ENCODE measurements around the gene CD44.
A peak's percentile ranks its signal among the peaks of the same experiment; 100 is the strongest.
"Not testable (repeated sequence)": the region's sequence is repeated elsewhere in the genome, so short reads cannot be mapped to it uniquely, and the experiment has no call there.

The CD44 gene

DNA sequence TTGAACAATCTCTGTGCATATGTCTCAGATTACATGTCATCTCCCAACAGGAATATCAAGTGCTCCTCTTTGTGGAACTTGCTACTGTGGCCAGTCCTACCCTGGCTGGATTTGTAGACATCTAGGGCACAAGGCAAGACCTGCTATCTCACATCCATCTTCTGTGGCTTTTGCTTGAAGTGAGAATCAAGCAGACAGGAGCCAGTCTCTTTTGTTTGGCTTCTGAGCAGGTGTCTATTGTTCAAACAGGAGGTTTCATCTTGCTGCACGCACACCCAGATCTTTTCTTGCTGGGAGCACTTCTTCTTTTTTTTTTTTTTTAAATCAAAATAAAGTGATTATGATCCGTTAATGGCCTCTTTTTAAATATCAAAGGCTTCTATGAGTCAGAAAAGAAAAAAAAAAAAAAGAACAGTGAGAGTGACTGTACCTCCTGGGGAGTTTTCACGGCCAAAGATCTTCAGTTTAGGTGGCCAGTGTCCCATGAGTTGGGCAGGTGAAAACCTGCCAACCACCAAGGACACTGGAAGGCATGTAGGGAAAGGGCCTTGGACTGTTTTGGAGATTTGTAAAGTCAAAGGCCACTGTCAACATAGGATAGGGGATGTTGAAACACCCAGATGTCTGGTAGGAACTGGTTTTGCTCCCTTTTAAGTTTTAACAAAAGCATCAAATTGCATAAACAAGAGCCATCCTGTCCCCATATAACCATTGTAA is 78.1 kb downstream of the CD44 start:
- no peak for DNase-seq

DNA sequence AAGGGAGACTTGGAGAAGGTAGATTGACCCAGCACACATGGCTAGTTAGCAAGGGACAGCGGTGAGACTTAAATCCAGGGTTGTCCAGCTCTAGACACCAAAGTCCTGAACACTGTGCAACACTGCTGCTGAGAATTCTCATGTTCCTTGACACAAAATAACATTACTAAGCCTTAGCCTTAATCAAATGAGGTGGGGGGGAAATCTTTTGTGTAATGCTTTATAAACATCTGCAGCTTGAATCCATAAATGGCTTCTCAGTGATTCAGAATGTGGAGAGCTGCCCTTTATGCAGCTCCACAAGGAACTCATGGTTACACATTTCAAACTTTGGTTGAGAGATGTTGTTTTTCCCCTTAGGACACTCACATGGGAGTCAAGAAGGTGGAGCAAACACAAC is 80.0 kb downstream of the CD44 start:
- no peak for DNase-seq

DNA sequence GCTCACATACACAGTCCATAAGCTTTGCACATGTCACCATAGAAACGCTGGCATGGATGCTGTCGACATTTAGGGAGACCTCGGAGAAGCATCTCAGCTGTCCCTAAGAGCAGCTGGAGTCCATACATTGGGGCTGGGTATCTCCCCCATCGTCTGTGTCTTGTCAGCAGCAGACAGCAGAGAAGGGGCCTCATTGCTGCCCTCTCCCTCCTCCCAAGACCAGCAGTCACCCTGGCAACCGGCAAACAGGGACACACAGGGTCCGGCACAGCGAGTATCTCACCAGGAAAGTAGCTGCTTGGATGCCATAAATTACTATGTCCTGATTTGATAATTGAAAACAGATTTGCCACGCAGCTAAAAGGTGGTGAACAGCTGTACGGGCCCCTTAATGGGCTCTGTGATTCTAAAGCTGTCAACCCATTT is 84.4 kb downstream of the CD44 start:
- peak; percentile 57 for DNase-seq

GRCh38 chr11:35223991-35224390 is 85.0 kb downstream of the CD44 start:
- no peak for DNase-seq

GRCh38 chr11:35225946-35226520 is 87.1 kb downstream of the CD44 start:
- DNase-seq: no peak

- DNase-seq: not testable (repeated sequence)
These were observed 87.8 kb downstream of the CD44 start for GRCh38 chr11:35226756-35227155.

DNA sequence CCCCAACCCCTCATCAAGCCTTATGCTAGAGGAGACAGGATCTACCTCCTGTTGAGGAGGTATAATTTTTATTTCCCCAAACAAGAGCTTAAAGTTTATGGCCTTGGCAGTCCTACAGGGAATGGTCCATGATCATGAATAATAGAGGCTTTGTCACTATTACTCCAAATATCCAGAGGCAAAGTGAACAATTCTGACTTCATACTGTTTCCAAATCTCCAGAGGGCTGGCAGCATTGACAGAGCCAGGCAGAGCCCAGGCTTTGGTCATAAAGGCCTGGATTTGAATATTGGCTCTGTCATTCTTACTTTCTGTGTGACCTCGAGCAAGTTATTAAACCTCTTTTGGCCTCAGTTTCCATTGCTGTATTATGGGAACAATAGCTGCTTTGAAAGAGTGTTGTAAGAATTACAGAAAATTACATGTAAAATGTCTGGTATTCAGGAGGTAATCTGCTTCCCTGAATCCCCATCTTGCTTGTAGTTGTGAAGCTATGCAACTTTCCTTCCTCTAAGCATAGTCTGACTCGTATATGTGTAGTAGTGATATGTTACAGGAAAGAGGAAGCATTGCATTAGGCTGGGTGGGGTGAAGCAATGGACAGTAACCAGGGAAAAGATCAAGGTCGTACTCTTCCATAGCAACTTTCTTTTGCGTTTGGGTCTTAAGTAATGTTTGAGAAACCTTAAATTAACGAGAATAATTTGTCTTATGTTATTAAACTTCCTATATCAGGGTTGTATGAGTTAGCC is 88.8 kb downstream of the CD44 start:
- DNase-seq: no peak

DNA sequence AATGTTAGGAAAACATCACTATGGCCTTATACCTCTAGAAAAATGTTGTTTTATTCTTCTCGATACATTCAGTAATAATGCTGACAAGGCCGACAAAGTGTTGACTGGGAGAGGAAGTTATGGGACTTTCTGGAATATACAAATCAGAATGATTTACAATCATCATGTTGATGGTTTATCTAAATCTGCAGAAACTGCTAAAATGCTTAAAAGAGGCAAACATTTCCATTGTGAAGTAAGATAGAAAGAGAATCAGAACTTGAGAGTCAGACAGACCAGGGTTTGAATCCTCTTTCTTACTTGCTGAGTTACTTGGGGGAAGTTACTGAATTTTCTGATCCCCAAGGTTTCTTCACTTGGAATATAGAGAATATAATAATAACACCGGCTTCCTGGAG is 89.4 kb downstream of the CD44 start:
- DNase-seq: no peak

GRCh38 chr11:35230388-35230787 is 91.4 kb downstream of the CD44 start:
- no peak for DNase-seq

DNA sequence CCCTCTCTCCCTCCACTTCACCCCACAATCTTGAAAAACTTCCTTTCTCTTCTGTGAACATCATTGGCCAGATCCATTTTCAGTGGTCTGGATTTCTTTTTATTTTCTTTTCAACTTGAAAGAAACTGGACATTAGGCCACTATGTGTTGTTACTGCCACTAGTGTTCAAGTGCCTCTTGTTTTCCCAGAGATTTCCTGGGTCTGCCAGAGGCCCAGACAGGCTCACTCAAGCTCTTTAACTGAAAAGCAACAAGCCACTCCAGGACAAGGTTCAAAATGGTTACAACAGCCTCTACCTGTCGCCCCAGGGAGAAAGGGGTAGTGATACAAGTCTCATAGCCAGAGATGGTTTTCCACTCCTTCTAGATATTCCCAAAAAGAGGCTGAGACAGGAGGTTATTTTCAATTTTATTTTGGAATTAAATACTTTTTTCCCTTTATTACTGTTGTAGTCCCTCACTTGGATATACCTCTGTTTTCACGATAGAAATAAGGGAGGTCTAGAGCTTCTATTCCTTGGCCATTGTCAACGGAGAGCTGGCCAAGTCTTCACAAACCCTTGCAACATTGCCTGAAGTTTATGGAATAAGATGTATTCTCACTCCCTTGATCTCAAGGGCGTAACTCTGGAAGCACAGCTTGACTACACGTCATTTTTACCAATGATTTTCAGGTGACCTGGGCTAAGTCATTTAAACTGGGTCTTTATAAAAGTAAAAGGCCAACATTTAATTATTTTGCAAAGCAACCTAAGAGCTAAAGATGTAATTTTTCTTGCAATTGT is 92.3 kb downstream of the CD44 start:
- no peak for DNase-seq

DNA sequence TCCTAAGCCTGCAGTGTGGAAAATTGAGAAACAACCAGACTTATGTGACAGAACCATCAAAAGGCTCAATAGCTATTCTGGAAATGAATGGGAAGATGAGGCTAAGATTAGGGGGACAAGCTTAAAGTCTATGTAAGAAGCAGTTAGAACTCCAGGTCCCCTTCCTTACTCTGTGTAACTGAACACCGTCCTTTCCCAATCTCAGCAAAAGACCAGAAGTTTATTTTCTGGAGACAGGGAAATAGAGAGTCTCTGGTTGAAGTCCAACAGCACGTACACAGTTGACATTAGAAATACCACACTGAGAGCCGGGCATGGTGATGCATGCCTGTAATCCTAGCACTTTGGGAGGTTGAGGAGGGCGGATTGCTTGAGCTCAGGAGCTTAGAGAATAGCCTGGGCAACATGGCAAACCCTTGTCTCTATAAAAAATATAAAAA is 93.9 kb downstream of the CD44 start:
- DNase-seq: no peak

- DNase-seq: no peak
These were observed 94.5 kb downstream of the CD44 start for GRCh38 chr11:35233518-35233917.

GRCh38 chr11:35234460-35235156 is 95.6 kb downstream of the CD44 start:
- DNase-seq: no peak

DNA sequence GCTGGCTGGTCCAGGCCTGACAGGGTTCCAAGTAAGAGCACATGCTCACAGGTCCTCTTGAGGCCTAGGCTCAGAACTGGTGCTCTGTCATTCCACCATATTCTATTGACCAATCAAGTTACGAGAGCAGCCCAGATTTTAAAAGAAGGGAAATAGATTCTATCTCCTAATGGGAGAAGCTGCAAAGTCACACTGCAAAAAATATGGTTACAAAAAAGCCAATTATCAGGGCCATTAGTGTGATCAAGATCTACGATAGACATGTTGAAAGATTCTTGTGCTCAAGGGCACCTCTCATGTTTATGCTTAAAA is 96.1 kb downstream of the CD44 start:
- DNase-seq: no peak

GRCh38 chr11:35235498-35235897 is 96.5 kb downstream of the CD44 start:
- no peak for DNase-seq

DNA sequence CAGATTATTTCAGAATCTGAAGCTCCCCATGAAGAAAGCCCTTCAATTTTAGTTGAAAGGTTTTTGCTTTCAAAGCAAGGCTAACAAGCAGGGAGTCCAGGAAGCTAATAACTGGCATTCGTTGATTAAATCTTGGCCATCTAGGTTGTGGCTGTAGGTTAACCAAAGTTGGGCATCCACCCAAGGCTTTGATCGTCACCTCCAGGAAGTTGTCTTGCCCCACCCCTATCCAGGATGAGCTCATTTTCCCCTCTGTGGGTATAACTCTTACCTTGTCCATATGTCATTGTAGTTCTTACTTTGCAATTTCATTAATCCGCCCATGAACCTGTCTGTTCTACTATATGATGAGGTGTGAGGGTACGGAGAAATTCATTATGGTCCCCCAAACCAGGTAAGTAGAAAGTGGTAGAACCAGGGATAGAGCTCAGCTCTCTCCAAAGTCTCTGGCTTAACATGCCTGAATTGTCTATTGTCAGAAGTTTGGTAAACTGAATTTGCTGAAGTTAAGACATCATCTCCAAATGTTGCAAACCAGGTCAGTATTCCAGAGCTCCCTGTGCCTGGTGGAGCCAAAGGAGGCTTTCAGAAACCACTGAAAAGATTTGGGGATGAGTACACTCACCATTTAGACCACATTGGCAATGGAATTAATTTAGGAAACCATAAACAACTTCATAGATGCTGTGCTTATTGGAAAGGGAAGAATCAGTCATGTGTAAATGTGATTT is 97.1 kb downstream of the CD44 start:
- DNase-seq: no peak

DNA sequence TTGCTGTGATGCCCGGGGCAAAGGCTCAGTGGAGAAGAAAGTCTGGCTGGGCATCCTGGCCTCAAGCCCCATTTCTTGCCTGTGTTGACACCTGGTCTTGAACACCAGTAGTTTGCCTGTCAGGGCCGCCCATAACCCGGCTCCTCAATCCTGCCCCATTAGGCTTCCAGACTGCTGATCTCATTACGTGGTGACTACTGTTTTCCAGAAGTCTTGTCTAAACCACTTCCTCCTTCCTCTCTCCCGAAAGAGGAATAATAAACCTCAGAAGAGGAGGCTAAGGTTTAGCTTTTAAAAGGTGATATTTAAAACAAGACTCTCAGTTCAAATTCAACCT is 97.7 kb downstream of the CD44 start:
- DNase-seq: peak; percentile 71

DNA sequence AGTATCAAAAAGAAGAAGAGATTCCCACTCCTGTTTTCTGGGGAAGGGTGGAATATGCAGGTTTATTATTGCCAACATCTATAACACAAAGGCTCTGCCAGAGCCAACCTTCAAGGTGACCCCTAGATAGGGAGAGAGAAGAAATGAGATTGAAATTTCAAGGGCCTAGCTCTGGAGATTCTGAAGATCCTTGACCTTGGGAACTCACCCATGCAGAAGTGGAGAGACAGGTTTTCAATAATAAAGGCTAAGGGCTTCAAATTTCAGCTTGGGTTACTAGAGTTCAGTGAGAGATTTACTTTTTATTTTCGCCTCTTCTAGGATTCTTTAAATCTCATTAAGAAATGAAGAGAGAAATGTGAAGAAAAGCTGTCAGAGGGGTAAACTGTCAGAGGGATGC is 98.4 kb downstream of the CD44 start:
- no peak for DNase-seq

GRCh38 chr11:35237860-35238715 is 99.1 kb downstream of the CD44 start:
- peak; percentile 66 for DNase-seq

- DNase-seq: no peak
These were observed 99.9 kb downstream of the CD44 start for GRCh38 chr11:35238882-35239281.

DNA sequence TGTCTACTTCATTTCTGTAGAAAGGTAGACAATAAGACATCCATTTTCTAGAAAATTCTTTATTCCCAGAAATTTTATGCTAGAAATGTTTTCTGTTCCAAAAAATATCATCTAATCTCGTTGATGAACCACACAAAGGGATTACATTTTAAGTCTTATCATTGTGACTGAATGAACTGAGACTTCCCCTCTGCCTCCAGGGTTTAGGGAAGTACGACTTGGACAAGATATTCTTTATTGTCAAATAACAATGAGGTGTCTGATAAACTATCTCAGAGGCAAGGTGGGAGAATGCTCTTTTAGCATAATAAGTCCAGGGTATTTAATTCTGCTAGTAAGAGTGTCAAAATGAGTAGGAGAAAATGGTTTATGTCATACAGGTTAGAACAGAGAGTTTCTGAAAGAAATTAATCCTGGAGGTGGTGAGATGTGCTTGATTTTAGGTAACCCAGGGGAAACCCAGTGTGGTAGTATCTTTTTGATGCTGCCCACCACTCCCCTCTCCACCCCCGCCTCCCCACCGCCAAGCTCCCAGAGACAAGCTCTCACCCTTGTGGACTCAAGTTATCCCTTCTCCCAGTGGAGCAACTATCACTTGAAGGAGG is 100.6 kb downstream of the CD44 start:
- DNase-seq: no peak
